ENCODE data around the gene HSD17B11. TPM values are rescaled to one million over a fixed set of nuclear protein-coding genes. Genes with fewer than 3 reads are reported as not detected.

Gene HSD17B11
- total and polyA plus RNA-seq, 2 of the 8 experiments (the other 6 are each of a cell fraction or from before 2014, with no cell fraction given): 6.0 to 9.0 TPM

GRCh38 chr4:87390891-87391575, at the start of gene HSD17B11 (continued):
- TF ChIP-seq ZNF274 (IDR thresholded peaks at IDR 0.05; ENCODE audit: borderline replicate concordance, extremely low read depth, low read length): no peak
- no peak for TF ChIP-seq SP2 (IDR thresholded peaks at IDR 0.05; ENCODE audit: low read length)
- TF ChIP-seq NANOG (IDR thresholded peaks at IDR 0.05; ENCODE audit: insufficient read depth, low read depth, low read length, poor library complexity, severe bottlenecking): no peak
- TF ChIP-seq TAF7 (optimal IDR thresholded peaks at IDR 0.05; ENCODE audit: borderline replicate concordance, low read depth, low read length): no peak
- TF ChIP-seq ATF3 (IDR thresholded peaks at IDR 0.05; ENCODE audit: insufficient read depth, low read depth, low read length): no peak
- 0 out of 2 replicates have a peak, but pooled peaks have one; percentile 22 for TF ChIP-seq PHF8 (conservative IDR thresholded peaks at IDR 0.05; ENCODE audit: low read depth, low read length)
- no peak for TF ChIP-seq TCF12 (IDR thresholded peaks at IDR 0.05; ENCODE audit: low read depth, low read length)
- no peak for TF ChIP-seq GABPA (IDR thresholded peaks at IDR 0.05; ENCODE audit: borderline replicate concordance, insufficient read depth, low read length)
- no peak for TF ChIP-seq SIRT6 (IDR thresholded peaks at IDR 0.05; ENCODE audit: low read length)
- no peak for TF ChIP-seq ATF2 (IDR thresholded peaks at IDR 0.05; ENCODE audit: low read length)
- TF ChIP-seq SUZ12 (IDR thresholded peaks at IDR 0.05; ENCODE audit: low read length): no peak
- TF ChIP-seq SIX5 (IDR thresholded peaks at IDR 0.05; ENCODE audit: low read depth, low read length): no peak
- no peak for TF ChIP-seq SP4 (IDR thresholded peaks at IDR 0.05; ENCODE audit: low read length)
- TF ChIP-seq EZH2 (IDR thresholded peaks at IDR 0.05; ENCODE audit: low read depth, low read length, severe bottlenecking): no peak
- TF ChIP-seq CREB1 (IDR thresholded peaks at IDR 0.05): no peak
- no peak for TF ChIP-seq RFX5 (IDR thresholded peaks at IDR 0.05; ENCODE audit: borderline replicate concordance, low read depth, low read length)
- peak in 1 of 2 experiments; percentile 79; a peak in 2 of 3 replicates for TF ChIP-seq POLR2A (IDR thresholded peaks at IDR 0.05; ENCODE audit: control extremely low read depth in 1 of 2, low read depth in 2 of 2, low read length in 2 of 2)
- TF ChIP-seq E2F6 (IDR thresholded peaks at IDR 0.05): no peak
- TF ChIP-seq TEAD4 (IDR thresholded peaks at IDR 0.05; ENCODE audit: low read depth, low read length): no peak
- 0 out of 4 replicates have a peak, but pooled peaks of 1 of the 2 experiments have one; percentile 66 for TF ChIP-seq HDAC2 (IDR thresholded peaks at IDR 0.05; ENCODE audit: borderline replicate concordance in 1 of 2, low read depth in 2 of 2, low read length in 2 of 2)
- TF ChIP-seq MAFK (IDR thresholded peaks at IDR 0.05; ENCODE audit: low read depth, low read length): no peak

Measured in H1 (cell line).